Jurkat, Clone E6-1 (cell line): ENCODE measurements around the gene AKT2.
A peak's percentile ranks its signal among the peaks of the same experiment; 100 is the strongest.

ENCODE experiments used
- DNase-seq: peaks from one replicate; pipeline ENCODE4 v3.0.0-alpha.2; 2011; ENCODE audit warnings: low read depth, low spot score
- H3K4me3 ChIP-seq: 2 replicates; pipeline ENCODE4 v1.5.1; 2011; ENCODE audit warnings: mild to moderate bottlenecking, low read length, control low read depth, moderate library complexity

AKT2 gene

GRCh38 chr19:40241125-40241808 is 43.9 kb downstream of the AKT2 start:
- DNase-seq, result no peak

GRCh38 chr19:40240332-40240731 is 44.8 kb downstream of the AKT2 start:
- no peak overlapping the region for H3K4me3 ChIP-seq
- no peak for DNase-seq

More at GRCh38 chr19:40241125-40241808, 43.9 kb downstream of the AKT2 start:
- no peak overlapping the region for H3K4me3 ChIP-seq

GRCh38 chr19:40239415-40240226 is 45.5 kb downstream of the AKT2 start:
- no peak for DNase-seq
- no peak overlapping the region for H3K4me3 ChIP-seq

DNA sequence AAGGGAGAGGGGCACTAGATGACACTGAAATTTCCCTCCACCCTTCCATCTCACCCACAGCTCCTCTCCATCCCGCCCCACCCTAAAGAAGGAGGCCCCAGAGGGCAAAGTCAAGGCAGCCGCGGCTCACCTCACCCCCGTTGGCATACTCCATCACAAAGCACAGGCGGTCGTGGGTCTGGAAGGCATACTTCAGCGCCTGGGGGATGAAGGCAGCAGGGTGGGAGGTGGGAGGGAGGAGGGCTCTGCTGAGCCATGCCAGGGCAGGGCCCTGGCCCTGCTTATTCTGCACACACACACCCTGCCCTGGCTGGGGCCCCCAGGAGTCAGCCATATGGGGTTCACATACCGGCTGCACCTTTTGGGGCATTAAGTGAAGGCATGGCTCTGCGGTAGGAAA is 46.4 kb downstream of the AKT2 start:
- no peak overlapping the region for H3K4me3 ChIP-seq
- no peak for DNase-seq

- H3K4me3 ChIP-seq, result no peak overlapping the region
- no peak for DNase-seq
Observed at GRCh38 chr19:40237791-40238190, 47.4 kb downstream of the AKT2 start.

- DNase-seq, result no peak
- no peak overlapping the region for H3K4me3 ChIP-seq
Observed at GRCh38 chr19:40236366-40236765, 48.8 kb downstream of the AKT2 start.

DNA sequence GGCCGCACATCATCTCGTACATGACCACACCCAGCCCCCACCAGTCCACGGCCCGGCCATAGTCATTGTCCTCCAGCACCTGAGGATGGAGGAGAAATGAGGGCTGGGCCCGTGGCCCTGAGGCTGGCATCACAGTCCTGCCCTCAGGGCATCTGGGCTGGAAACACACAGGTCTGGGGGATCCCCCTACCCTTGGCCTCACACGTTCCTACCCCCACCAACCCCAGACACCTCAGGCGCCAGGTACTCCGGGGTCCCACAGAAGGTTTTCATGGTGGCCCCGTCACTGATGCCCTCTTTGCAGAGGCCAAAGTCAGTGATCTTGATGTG is 49.2 kb downstream of the AKT2 start:
- DNase-seq, result no peak
- H3K4me3 ChIP-seq, result no peak overlapping the region

DNA sequence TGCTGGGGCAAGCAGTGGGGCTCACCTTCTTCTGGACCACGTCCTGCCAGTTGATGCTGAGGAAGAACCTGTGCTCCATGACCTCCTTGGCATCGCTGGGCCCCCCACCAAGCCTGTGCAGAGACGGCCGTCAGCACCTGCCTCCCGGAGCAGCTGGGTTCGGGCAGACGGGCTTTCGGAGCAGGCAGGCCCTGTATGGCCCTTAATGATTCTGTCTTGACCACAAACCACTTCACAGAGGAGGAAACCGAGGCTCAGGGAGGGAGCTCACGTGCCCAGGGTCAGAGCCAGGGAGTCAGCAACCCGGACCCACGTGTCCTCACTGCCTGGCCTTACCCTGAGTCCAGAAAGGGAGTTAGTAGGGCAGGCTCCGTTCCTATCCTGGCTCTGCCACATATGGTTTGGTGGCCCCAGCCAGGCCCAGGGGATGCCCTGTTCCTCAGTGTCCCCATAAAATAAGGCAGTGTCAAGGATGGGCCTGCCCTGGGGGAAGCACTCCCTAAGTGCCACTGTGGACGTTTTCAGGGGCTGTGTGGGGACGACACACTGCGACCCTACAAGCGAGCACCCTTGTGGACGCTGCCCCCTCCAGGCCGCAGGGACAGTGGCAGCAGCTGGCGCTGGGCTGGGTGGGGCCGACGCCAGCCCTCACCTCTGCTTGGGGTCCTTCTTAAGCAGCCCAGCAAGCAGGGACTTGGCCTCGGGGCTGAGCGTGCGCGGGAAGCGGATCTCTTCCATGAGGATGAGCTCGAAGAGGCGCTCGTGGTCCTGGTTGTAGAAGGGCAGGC is 49.7 kb downstream of the AKT2 start:
- H3K4me3 ChIP-seq, result no peak overlapping the region
- no peak for DNase-seq

DNA sequence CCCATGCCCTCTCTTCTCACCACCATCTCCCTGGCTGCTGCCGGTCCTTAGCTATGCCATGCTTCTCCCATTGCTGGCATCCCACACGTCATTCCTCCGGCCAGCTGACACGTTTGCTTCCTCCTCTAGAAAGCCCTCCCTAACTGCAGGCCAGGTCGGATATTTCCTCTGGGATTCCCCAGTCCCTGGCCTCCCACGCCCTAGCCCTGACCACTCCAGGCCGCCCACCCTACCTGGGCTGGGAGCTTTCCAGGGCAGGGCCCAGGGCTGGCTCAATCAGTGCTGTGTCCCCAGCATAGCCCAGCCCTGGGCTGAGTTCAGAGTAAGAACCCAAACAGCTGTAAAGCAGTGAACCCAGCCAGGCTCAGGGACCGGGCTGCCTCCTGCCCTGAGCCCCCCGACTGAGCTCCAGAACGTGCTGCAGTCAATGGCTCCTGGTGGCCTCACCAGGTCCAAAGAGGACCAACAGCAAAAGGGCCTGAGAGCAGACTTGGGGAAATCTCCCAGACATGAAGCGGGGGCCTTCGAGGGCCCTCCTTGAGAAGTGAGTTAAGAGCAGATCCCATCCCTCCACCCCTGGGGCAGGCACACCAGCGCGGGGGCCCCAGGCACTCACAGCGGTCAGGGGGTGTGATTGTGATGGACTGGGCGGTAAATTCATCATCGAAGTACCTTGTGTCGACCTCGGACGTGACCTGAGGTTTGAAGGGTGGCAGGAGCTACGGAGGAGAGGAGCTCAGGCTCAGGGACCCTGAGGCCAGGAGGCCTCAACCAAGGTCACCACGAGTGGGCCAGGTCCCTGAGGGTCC is 50.5 kb downstream of the AKT2 start:
- DNase-seq, result no peak
- H3K4me3 ChIP-seq, result no peak overlapping the region

DNA sequence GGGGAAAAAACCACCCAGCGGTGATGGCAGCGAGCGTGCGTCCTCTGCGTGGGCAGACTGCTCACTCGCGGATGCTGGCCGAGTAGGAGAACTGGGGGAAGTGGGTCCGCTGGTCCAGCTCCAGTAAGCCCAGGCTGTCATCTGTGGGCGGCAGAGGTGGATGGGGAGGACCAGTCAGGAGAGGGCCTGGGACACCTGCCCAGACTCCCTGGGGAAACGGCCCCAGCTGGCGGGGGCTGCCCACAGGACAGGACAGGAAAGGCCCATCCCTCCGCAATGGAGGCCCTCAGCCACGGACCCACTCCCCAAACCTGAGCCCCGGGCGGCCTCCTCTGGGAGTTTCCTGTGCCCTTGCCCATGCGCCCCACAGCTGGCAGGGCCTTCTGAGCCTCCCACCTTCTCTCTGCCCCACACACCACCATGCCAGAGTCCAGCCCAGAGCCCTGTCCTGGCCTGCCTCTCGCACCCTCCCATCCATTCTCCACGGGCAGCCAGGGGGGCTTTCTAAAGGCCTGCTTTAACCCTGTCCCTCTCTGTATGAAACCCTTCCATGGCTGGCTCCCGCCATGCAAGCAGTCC is 51.2 kb downstream of the AKT2 start:
- no peak for DNase-seq
- H3K4me3 ChIP-seq, result no peak overlapping the region

DNA sequence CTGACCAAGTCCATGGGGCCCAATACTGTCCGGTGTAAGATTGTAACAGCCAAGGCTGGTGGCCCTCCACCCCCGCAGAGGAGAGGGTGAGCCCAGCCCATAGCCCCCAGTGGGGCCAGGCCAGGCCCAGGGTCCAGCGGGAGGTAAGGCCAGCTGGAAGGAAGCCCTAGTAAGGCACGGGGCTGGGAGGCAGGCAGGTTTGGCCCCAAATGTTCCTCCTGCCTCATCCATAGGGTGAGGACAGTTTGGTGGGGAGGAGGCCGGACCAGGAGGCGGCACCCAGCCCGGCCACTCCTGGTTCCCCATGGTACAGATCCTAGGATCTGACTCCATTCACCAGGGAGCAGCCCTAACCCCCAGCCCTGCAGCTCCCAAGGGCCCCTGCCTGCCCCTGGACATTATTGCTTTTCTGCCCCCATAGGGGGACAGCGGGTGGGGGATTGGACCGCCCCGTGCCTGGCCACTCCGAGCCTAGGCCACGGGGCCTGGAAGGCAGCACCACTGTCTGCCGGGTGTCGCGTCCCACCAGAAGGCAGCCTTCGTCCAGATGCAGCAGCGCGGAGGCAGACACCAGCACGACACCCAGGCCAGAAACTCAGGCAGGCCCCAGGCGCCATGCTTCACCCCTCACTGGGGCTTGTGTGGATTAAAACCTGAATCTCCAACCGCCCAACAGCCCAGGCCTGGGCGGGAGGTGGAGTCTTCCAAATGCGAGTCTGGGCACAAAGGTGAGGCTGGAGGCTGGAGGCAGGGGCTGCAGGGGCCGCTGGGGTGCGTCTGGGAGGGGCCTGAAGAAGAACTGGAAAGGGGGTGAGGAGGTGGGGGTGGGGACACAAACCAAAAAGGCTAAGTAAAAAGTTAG is 52.0 kb downstream of the AKT2 start:
- H3K4me3 ChIP-seq, result no peak overlapping the region
- DNase-seq, result no peak

DNA sequence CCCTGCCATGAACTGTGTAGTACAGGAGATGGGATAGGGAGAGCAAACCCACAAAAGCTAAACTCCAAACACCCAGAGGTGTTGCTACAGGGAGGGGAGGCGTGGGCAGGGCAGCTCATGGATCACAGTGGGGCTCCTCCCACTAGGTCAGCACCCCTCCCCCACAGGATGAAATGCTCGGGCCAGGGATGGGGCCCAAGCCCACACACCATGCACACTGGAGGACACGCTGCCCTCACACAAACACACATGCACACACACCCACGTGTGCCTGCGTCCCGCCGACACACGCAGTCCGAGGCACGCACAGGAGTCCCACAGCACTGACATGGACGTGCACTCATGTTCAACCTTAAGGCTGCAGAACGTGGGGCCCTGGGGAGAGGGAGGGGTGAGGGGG is 52.7 kb downstream of the AKT2 start:
- DNase-seq, result no peak
- H3K4me3 ChIP-seq, result no peak overlapping the region

GRCh38 chr19:40231544-40232424 is 53.4 kb downstream of the AKT2 start:
- H3K4me3 ChIP-seq, result no peak overlapping the region
- no peak for DNase-seq

- no peak overlapping the region for H3K4me3 ChIP-seq
- DNase-seq, result no peak
Observed at GRCh38 chr19:40231057-40231456, 54.1 kb downstream of the AKT2 start.

DNA sequence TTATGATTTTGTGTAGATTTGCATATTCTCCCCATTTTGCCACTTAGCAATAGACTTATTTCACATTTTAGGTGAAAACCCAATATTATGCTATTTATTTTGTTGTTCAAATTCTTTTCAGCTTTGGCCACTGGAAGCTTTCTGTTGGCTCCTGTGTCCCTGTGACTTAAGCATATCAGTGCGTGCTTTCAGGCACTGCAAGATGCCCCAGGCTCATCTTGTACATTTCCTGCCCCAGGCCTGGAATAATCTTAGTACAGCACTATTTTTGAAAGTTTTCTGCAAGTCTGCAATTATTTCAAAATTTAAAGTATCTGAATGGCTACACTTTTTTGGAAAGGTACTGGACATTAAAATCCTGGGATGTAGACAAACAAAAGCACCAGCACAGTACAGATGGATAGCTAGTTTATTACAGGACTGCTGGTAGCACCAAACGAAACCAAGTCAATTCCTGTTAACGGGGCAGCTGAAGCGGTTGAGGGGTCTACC is 55.2 kb downstream of the AKT2 start:
- no peak overlapping the region for H3K4me3 ChIP-seq
- no peak for DNase-seq

DNA sequence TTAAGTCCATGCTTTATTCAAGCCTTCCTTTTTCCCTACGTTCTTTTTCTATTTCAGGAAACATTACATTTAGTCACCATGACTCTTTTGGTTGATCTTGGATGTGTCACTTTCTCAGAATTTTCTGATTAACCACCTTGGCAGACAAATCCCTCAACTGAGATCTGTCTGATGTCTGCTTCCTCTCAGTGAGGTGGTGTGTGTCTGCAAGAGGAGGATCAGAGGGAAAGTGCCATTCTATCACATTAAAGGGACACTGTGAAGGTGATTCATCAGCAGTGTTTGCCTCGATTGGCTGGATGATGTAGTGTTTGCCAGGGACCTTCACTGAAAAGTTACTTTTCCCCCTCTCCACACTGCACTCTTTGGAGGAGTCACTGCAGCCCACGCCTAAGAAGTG is 55.7 kb downstream of the AKT2 start:
- no peak overlapping the region for H3K4me3 ChIP-seq
- peak; percentile 12 for DNase-seq

- H3K4me3 ChIP-seq, result no peak overlapping the region
- DNase-seq, result no peak
Observed at GRCh38 chr19:40228863-40229262, 56.3 kb downstream of the AKT2 start.
